ENCODE results near the gene EGFL8. TPM values are rescaled to one million over a fixed set of nuclear protein-coding genes. Genes with fewer than 3 reads are reported as not detected.

The EGFL8 gene
- total RNA-seq, 1 donor from 2014 or later = 15.4 TPM

GRCh38 chr6:32166411-32167061 is 2.1 kb downstream of the EGFL8 start:
- Mint-ChIP-seq H3K4me3 (ENCODE audit: unreplicated experiment) (no peak overlapping the region), H3K9me3 (ENCODE audit: low read depth) (no peaks in the 10 kb centered on the region), H3K36me3 (ENCODE audit: low read depth) (peaks cover 32% of the 10 kb centered on the region), H3K27ac (ENCODE audit: unreplicated experiment) (no peak overlapping the region), H3K27me3 (ENCODE audit: low read depth) (no peaks in the 10 kb centered on the region), H3K4me1 (ENCODE audit: low read depth) (peaks cover 4% of the 10 kb centered on the region)
- peak; percentile 92 for DNase-seq (ENCODE audit: low spot score)
- peak; percentile 27 for TF ChIP-seq CTCF (IDR thresholded peaks at IDR 0.05)

- Mint-ChIP-seq H3K4me1 (ENCODE audit: low read depth) (peaks cover 4% of the 10 kb centered on the region), H3K4me3 (ENCODE audit: unreplicated experiment) (no peak overlapping the region), H3K27me3 (ENCODE audit: low read depth) (no peaks in the 10 kb centered on the region), H3K9me3 (ENCODE audit: low read depth) (no peaks in the 10 kb centered on the region), H3K36me3 (ENCODE audit: low read depth) (peaks cover 32% of the 10 kb centered on the region), H3K27ac (ENCODE audit: unreplicated experiment) (peak overlapping the region; percentile 15)
- TF ChIP-seq CTCF (IDR thresholded peaks at IDR 0.05) = no peak
- DNase-seq (ENCODE audit: low spot score) = peak; percentile 90
Measured at GRCh38 chr6:32167154-32167760, 2.9 kb downstream of the EGFL8 start.

- TF ChIP-seq CTCF (IDR thresholded peaks at IDR 0.05) = no peak
- DNase-seq (ENCODE audit: low spot score) = peak; percentile 30
- H3K4me3 Mint-ChIP-seq (ENCODE audit: unreplicated experiment) = no peak overlapping the region
- H3K4me1 Mint-ChIP-seq (ENCODE audit: low read depth) = peaks cover 8% of the 10 kb centered on the region
- H3K9me3 Mint-ChIP-seq (ENCODE audit: low read depth) = no peaks in the 10 kb centered on the region
- peaks cover 29% of the 10 kb centered on the region for H3K36me3 Mint-ChIP-seq (ENCODE audit: low read depth)
- no peaks in the 10 kb centered on the region for H3K27me3 Mint-ChIP-seq (ENCODE audit: low read depth)
- H3K27ac Mint-ChIP-seq (ENCODE audit: unreplicated experiment) = peak overlapping the region; percentile 15
Measured at GRCh38 chr6:32167761-32168262, 3.4 kb downstream of the EGFL8 start.

GRCh38 chr6:32168350-32168749 is 4.0 kb downstream of the EGFL8 start:
- Mint-ChIP-seq H3K27ac (ENCODE audit: unreplicated experiment) (no peak overlapping the region), H3K27me3 (ENCODE audit: low read depth) (no peaks in the 10 kb centered on the region), H3K4me3 (ENCODE audit: unreplicated experiment) (no peak overlapping the region), H3K36me3 (ENCODE audit: low read depth) (peaks cover 27% of the 10 kb centered on the region), H3K9me3 (ENCODE audit: low read depth) (no peaks in the 10 kb centered on the region), H3K4me1 (ENCODE audit: low read depth) (peaks cover 13% of the 10 kb centered on the region)
- peak; percentile 51 for DNase-seq (ENCODE audit: low spot score)
- TF ChIP-seq CTCF (IDR thresholded peaks at IDR 0.05) = no peak

GRCh38 chr6:32168807-32169591 is 4.6 kb downstream of the EGFL8 start:
- Mint-ChIP-seq H3K4me1 (ENCODE audit: low read depth) (peaks cover 19% of the 10 kb centered on the region), H3K27me3 (ENCODE audit: low read depth) (no peaks in the 10 kb centered on the region), H3K36me3 (ENCODE audit: low read depth) (peaks cover 27% of the 10 kb centered on the region), H3K9me3 (ENCODE audit: low read depth) (no peaks in the 10 kb centered on the region), H3K27ac (ENCODE audit: unreplicated experiment) (peak overlapping the region; percentile 66), H3K4me3 (ENCODE audit: unreplicated experiment) (no peak overlapping the region)
- peak; percentile 60 for DNase-seq (ENCODE audit: low spot score)
- TF ChIP-seq CTCF (IDR thresholded peaks at IDR 0.05) = peak; percentile 13
